ENCODE measurements around the gene ITCH.

- TF ChIP-seq CTCF (IDR thresholded peaks at IDR 0.05; ENCODE audit: extremely low read depth in 1 of 2, insufficient read depth in 1 of 2, low read depth in 1 of 2, low read length in 2 of 2): no peak
- no peak for TF ChIP-seq MAX (IDR thresholded peaks at IDR 0.05; ENCODE audit: insufficient read depth, insufficient read length)
- TF ChIP-seq POLR2AphosphoS5 (IDR thresholded peaks at IDR 0.05; ENCODE audit: insufficient read depth, low read depth, low read length): no peak
- no peak for TF ChIP-seq POLR2A (IDR thresholded peaks at IDR 0.05; ENCODE audit: low read depth, low read length)
- no peak for TF ChIP-seq MYC (IDR thresholded peaks at IDR 0.05; ENCODE audit: low read depth, low read length)
- TF ChIP-seq JUN (IDR thresholded peaks at IDR 0.05; ENCODE audit: borderline replicate concordance, insufficient read depth, insufficient read length, low read depth): no peak
- no peak for TF ChIP-seq GATA2 (IDR thresholded peaks at IDR 0.05; ENCODE audit: insufficient read depth, insufficient read length, low read depth, low read length)
- TF ChIP-seq EZH2 (IDR thresholded peaks at IDR 0.05; ENCODE audit: borderline replicate concordance, low read depth, low read length, severe bottlenecking): no peak
Observed at GRCh38 chr20:34318609-34319443, 44.2 kb upstream of the ITCH start.

Measured in endothelial cell of umbilical vein (primary cell).